Measurements from ENCODE around the gene CELSR1. TPM values are rescaled to one million over a fixed set of nuclear protein-coding genes. Genes with fewer than 3 reads are reported as not detected.
"Not testable (repeated sequence)": the region's sequence is repeated elsewhere in the genome, so short reads cannot be mapped to it uniquely, and the experiment has no call there.

Gene CELSR1
- total RNA-seq, 2 donors from 2014 or later, result 3.0 to 6.0 TPM

DNA sequence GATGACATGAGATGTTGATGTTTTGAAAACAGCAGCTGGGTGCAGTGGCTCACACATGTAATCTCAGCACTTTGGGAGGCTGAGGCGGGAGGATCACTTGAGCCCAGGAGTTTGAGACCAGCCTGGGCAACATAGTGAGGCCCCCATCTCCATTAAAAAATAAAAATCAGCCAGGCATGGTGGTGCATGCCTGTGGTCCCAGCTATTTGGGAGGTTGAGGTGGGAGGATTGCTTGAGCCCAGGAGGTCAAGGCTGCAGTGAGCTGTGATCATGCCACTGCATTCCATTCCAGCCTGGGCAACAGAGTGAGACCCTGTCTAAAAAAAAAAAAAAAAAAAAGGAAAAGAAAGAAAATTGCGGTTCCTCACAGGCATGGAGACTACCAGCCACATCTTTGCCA is 224.6 kb downstream of the CELSR1 start:
- not testable (repeated sequence) for H3K27ac Mint-ChIP-seq; H3K4me3 Mint-ChIP-seq; H3K36me3 Mint-ChIP-seq (ENCODE audit: low read depth); DNase-seq; H3K9me3 ChIP-seq (ENCODE audit: control insufficient read depth, low read length, poor library complexity, severe bottlenecking); H3K4me1 Mint-ChIP-seq; ATAC-seq; H3K27me3 Mint-ChIP-seq

DNA sequence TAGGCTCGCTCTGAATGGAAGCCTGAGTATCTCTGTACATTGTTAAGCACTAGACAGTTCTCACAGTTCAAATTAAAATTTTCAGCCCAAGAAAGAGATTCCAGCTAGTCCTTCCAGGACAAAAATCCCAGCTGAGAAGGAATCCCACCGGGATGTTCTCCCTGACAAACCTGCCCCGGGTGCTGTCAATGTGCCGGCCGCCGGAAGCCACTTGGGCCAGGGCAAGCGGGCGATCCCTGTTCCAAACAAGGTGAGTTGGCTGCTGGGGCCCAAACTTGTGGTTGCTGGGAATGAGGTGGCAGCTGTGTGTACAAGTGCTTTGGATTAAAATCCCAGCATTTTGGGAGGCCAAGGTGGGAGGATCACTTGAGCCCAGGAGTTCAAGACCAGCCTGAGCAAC is 225.4 kb downstream of the CELSR1 start:
- ATAC-seq, result no peak
- no peaks in the 10 kb centered on the region for H3K9me3 ChIP-seq (ENCODE audit: control insufficient read depth, low read length, poor library complexity, severe bottlenecking)
- Mint-ChIP-seq H3K4me3 (no peak overlapping the region), H3K4me1 (peaks cover 5% of the 10 kb centered on the region), H3K27me3 (no peaks in the 10 kb centered on the region), H3K36me3 (ENCODE audit: low read depth) (no peaks in the 10 kb centered on the region), H3K27ac (no peak overlapping the region)
- DNase-seq, result no peak

Other genes starting within 250 kb of the CELSR1 start
- under 1 TPM; 0.25 to 0.57 TPM for gene GTSE1, start 240.8 kb downstream of the CELSR1 start, total RNA-seq
- 10 to 100 TPM; 47.5 to 54.8 TPM for gene TRMU, start 201.9 kb downstream of the CELSR1 start, total RNA-seq
- gene GRAMD4, start 82.8 kb upstream of the CELSR1 start, total RNA-seq, result 10 to 100 TPM; 14.2 to 14.5 TPM
- 100 to 1,000 TPM; 164 to 174 TPM for gene CERK, start 200.6 kb upstream of the CELSR1 start, total RNA-seq
- 10 to 100 TPM; 42.1 to 43.8 TPM for gene TBC1D22A, start 225.0 kb upstream of the CELSR1 start, total RNA-seq